ENCODE data around the gene USF1. TPM values are rescaled to one million over a fixed set of nuclear protein-coding genes. Genes with fewer than 3 reads are reported as not detected.
A peak's percentile ranks its signal among the peaks of the same experiment; 100 is the strongest.

USF1 gene
- total RNA-seq, 6 experiments from 2014 or later: 25.5 to 34.3 (median 28.1) TPM

- peak; percentile 32 to 65 (median 46) for ATAC-seq
- intact Hi-C loops (cut with DNase I): loop anchor here in 1 of 2 donors (10.0 kb wide), 1 partner anchor 237 kb away; no protein-coding TSS in a partner anchor
- 18% methylated on average over 3 of the region's 9 CpGs for WGBS (ENCODE audit: insufficient coverage, low coverage, low lambda C conversion rate, missing lambda C conversion rate)
- Histone ChIP-seq H3K4me3 (no peak overlapping the region), H3K27ac (no peak overlapping the region), H3K9me3 (no peaks in the 10 kb centered on the region), H3K36me3 (no peaks in the 10 kb centered on the region), H3K4me1 (no peaks in the 10 kb centered on the region), H3K27me3 (no peaks in the 10 kb centered on the region)
- DNase-seq: peak in 1 of 3 donors; percentile 65
- no peak for TF ChIP-seq POLR2A (IDR thresholded peaks at IDR 0.05)
- TF ChIP-seq CTCF (IDR thresholded peaks at IDR 0.05): peak; percentile 47 to 55 (median 47)
Measured at GRCh38 chr1:161071886-161072371, 26.2 kb upstream of the USF1 start.

GRCh38 chr1:161070761-161071160 lies 25.0 kb upstream of the USF1 start:
- Histone ChIP-seq H3K9me3 (no peaks in the 10 kb centered on the region), H3K36me3 (no peaks in the 10 kb centered on the region), H3K27ac (no peak overlapping the region), H3K4me3 (no peak overlapping the region), H3K27me3 (no peaks in the 10 kb centered on the region), H3K4me1 (no peaks in the 10 kb centered on the region)
- no peak for ATAC-seq
- 98% methylated on average over 4 of the region's 4 CpGs for WGBS (ENCODE audit: insufficient coverage, low coverage, low lambda C conversion rate, missing lambda C conversion rate)
- intact Hi-C loops (cut with DNase I): loop anchor here in 1 of 2 donors (10.0 kb wide), 1 partner anchor 236 kb away; no protein-coding TSS in a partner anchor
- no peak for TF ChIP-seq POLR2A (IDR thresholded peaks at IDR 0.05)
- TF ChIP-seq CTCF (IDR thresholded peaks at IDR 0.05): no peak
- no peak for DNase-seq

GRCh38 chr1:161069731-161070270 lies 24.0 kb upstream of the USF1 start, which contains the start of gene ARHGAP30:
Gene ARHGAP30, minus strand, starts transcription at chr1:161069891. Its CDS starts 267 bp downstream, at chr1:161069624.
- peak; percentile 64 to 72 (median 68) for ATAC-seq
- Histone ChIP-seq H3K4me3 (peak within 1 kb of the TSS; percentile 26 to 44 (median 31)), H3K9me3 (no peaks in the 10 kb centered on the region), H3K27ac (peak within 1 kb of the TSS; percentile 26 to 75 (median 71)), H3K4me1 (no peaks in the 10 kb centered on the region), H3K27me3 (no peaks in the 10 kb centered on the region), H3K36me3 (no peaks in the 10 kb centered on the region)
- 58% methylated on average over 4 of the region's 9 CpGs for WGBS (ENCODE audit: insufficient coverage, low coverage, low lambda C conversion rate, missing lambda C conversion rate)
- peak; percentile 66 to 80 (median 71) for DNase-seq
- intact Hi-C loops (cut with DNase I): loop anchor here in 1 of 2 donors (10.0 kb wide), 1 partner anchor 235 kb away; no protein-coding TSS in a partner anchor
- TF ChIP-seq POLR2A (IDR thresholded peaks at IDR 0.05): peak; percentile 23
- TF ChIP-seq CTCF (IDR thresholded peaks at IDR 0.05): no peak

GRCh38 chr1:161069241-161069640 lies 23.5 kb upstream of the USF1 start:
- Histone ChIP-seq H3K27me3 (no peaks in the 10 kb centered on the region), H3K27ac (peak overlapping the region in 2 of 3 donors; percentile 71 to 75), H3K4me3 (peak overlapping the region; percentile 26 to 44 (median 31)), H3K36me3 (no peaks in the 10 kb centered on the region), H3K9me3 (no peaks in the 10 kb centered on the region), H3K4me1 (no peaks in the 10 kb centered on the region)
- WGBS (ENCODE audit: insufficient coverage, low coverage, low lambda C conversion rate, missing lambda C conversion rate): 53% methylated on average over 6 of the region's 9 CpGs
- ATAC-seq (peak in 1 of 4 donors; percentile 2), DNase-seq (no peak)
- TF ChIP-seq CTCF (IDR thresholded peaks at IDR 0.05) (no peak), POLR2A (IDR thresholded peaks at IDR 0.05) (no peak)
- intact Hi-C loops (cut with DNase I): no loop called here

Data from right lobe of liver (tissue), 6 donors.